Measurements from ENCODE around the gene PLCH2.

DNA sequence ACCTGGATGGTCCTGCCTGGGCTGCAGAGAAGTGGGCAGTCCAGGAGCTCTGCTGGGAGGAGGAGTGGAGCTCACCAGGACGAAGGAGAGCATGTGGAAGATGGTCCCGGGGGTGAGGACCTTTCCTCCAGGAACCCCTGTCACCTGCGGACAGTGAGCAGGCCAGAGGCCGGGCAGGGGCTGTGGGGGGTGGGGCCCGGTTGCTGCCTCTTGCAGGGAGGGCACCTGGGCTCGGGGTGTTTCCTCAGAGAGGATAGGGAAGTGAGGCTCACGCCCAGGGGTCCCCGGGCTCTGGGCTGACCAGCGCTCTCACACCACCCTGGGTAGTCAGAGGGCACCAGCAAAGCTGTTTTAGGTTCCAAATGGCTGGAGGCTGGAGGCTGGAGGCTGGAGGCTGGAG, 41.0 kb upstream of the PLCH2 start:
- TF ChIP-seq CTCF (conservative IDR thresholded peaks at IDR 0.05; ENCODE audit: low read length) = no peak
- TF ChIP-seq EZH2phosphoT487 (IDR thresholded peaks at IDR 0.05; ENCODE audit: borderline replicate concordance, low read depth, low read length) = no peak
